Astrocyte (in vitro differentiated cells and primary cell): Measurements from ENCODE around the gene ATXN7.

Source experiments
- CTCF ChIP-seq: IDR thresholded peaks from 2 replicates; pipeline ENCODE4 v1.5.1; 2011; ENCODE audit warnings: low read depth, mild to moderate bottlenecking, inconsistent platforms, low read length, moderate library complexity; ENCODE audit not compliant: insufficient read depth
- EZH2 ChIP-seq: IDR thresholded peaks from 2 replicates; pipeline ENCODE4 v1.6.1; 2012; ENCODE audit warnings: mild to moderate bottlenecking, low read length, inconsistent platforms; ENCODE audit not compliant: insufficient read depth

GRCh38 chr3:63993653-63994079 is 130.0 kb downstream of the ATXN7 start:
- peak; percentile 95 for TF ChIP-seq CTCF
- no peak for TF ChIP-seq EZH2
